GM23338 (cell line): ENCODE results near the gene TM4SF5. TPM values are rescaled to one million over a fixed set of nuclear protein-coding genes. Genes with fewer than 3 reads are reported as not detected.
A peak's percentile ranks its signal among the peaks of the same experiment; 100 is the strongest.

Experiments
- ATAC-seq: fragments of 200-7000 bp; cut with Tn5 transposase; 3 replicates; pipeline ENCODE4 v1.9.1; 2020
- DNase-seq: peaks from one replicate; pipeline ENCODE4 v3.0.0-alpha.2; 2015; ENCODE audit warnings: low spot score
- H2AFZ ChIP-seq: fragments of 200-600 bp; sonication (generic); 2 replicates; pipeline ENCODE4 v1.8.0; 2016; ENCODE audit warnings: antibody characterized with exemption, mild to moderate bottlenecking, moderate library complexity
- H3F3A ChIP-seq: fragments of 200-600 bp; sonication (generic); replicated peaks from 2 replicates; pipeline ENCODE4 v1.8.0; 2017; ENCODE audit warnings: antibody characterized with exemption, mixed run types, low read depth
- H3K27ac ChIP-seq: fragments of 200-600 bp; sonication (generic); 2 replicates; pipeline ENCODE4 v1.6.1; 2016; ENCODE audit warnings: low read depth
- H3K27me3 ChIP-seq: fragments of 200-600 bp; sonication (generic); 2 replicates; pipeline ENCODE4 v1.8.0; 2016; ENCODE audit warnings: mild to moderate bottlenecking, mixed run types, moderate library complexity; ENCODE audit not compliant: insufficient read depth
- H3K36me3 ChIP-seq: fragments of 200-600 bp; sonication (generic); 2 replicates; pipeline ENCODE4 v1.8.0; 2016; ENCODE audit warnings: mild to moderate bottlenecking; ENCODE audit not compliant: insufficient read depth
- H3K4me1 ChIP-seq: fragments of 200-600 bp; sonication (generic); 2 replicates; pipeline ENCODE4 v1.8.0; 2016; ENCODE audit warnings: mild to moderate bottlenecking, moderate library complexity; ENCODE audit not compliant: insufficient read depth
- H3K4me2 ChIP-seq: fragments of 200-600 bp; sonication (generic); 2 replicates; pipeline ENCODE4 v1.7.1; 2017; ENCODE audit warnings: mixed run types
- H3K4me3 ChIP-seq: fragments of 200-600 bp; sonication (generic); 2 replicates; pipeline ENCODE4 v1.6.1; 2016; ENCODE audit warnings: mixed run types
- H3K79me2 ChIP-seq: fragments of 200-600 bp; sonication (generic); replicated peaks from 2 replicates; pipeline ENCODE4 v1.8.0; 2017; ENCODE audit warnings: mild to moderate bottlenecking; ENCODE audit not compliant: insufficient read depth
- H3K9me2 ChIP-seq: fragments of 200-600 bp; sonication (generic); 2 replicates; pipeline ENCODE4 v1.8.0; 2017; ENCODE audit not compliant: insufficient read depth
- H4K20me1 ChIP-seq: fragments of 200-600 bp; sonication (generic); replicated peaks from 2 replicates; pipeline ENCODE4 v1.8.0; 2017; ENCODE audit warnings: mild to moderate bottlenecking; ENCODE audit not compliant: insufficient read depth
- H3K27ac Mint-ChIP-seq: 2 replicates; pipeline ENCODE4 v1.8.0; 2020; ENCODE audit warnings: inconsistent platforms, mild to moderate bottlenecking, moderate library complexity, mixed read lengths
- H3K27me3 Mint-ChIP-seq: 3 replicates; pipeline ENCODE4 v1.8.0; 2022; ENCODE audit warnings: low read depth, mild to moderate bottlenecking, moderate library complexity, mixed read lengths, inconsistent platforms; ENCODE audit not compliant: insufficient read depth, poor library complexity
- H3K36me3 Mint-ChIP-seq: 3 replicates; pipeline ENCODE4 v1.8.0; 2021; ENCODE audit warnings: low read depth, mild to moderate bottlenecking, inconsistent platforms, moderate library complexity, mixed read lengths
- H3K4me1 Mint-ChIP-seq: 3 replicates; pipeline ENCODE4 v1.8.0; 2020; ENCODE audit warnings: mild to moderate bottlenecking, inconsistent platforms, mixed read lengths
- H3K4me3 Mint-ChIP-seq: 3 replicates; pipeline ENCODE4 v1.8.0; 2021; ENCODE audit warnings: moderate library complexity, mild to moderate bottlenecking, inconsistent platforms, mixed read lengths
- H3K9me3 Mint-ChIP-seq: 3 replicates; pipeline ENCODE4 v1.8.0; 2020; ENCODE audit warnings: moderate library complexity, mild to moderate bottlenecking, inconsistent platforms, mixed read lengths
- CREB1 ChIP-seq: fragments of 250-450 bp; sonication (Bioruptor Pico); IDR thresholded peaks from 2 replicates; pipeline ENCODE4 v1.5.0; 2020; ENCODE audit warnings: low read depth, mild to moderate bottlenecking, moderate library complexity
- CTCF ChIP-seq, 2 experiments: fragments of 200-600 bp in 1 of 2; sonication (generic) in 1 of 2; conservative IDR thresholded peaks; 2 replicates each; pipeline versions ENCODE4 v1.5.1 to v1.6.1; 2016 to 2017; ENCODE audit warnings: antibody characterized with exemption in 2 of 2, low read depth in 2 of 2, mild to moderate bottlenecking in 2 of 2, moderate library complexity in 1 of 2
- ETS1 ChIP-seq: IDR thresholded peaks from 2 replicates; pipeline ENCODE4 v1.6.1; 2016; ENCODE audit warnings: antibody characterized with exemption
- POLR2AphosphoS5 ChIP-seq: IDR thresholded peaks from 2 replicates; pipeline ENCODE4 v1.6.1; 2016; ENCODE audit warnings: antibody characterized with exemption, low read depth
- REST ChIP-seq: IDR thresholded peaks from one replicate; pipeline ENCODE4 v1.6.1; 2018; ENCODE audit warnings: antibody characterized with exemption; ENCODE audit not compliant: unreplicated experiment
- STAT1 ChIP-seq: IDR thresholded peaks from one replicate; pipeline ENCODE4 v1.6.1; 2016; ENCODE audit warnings: antibody characterized with exemption; ENCODE audit not compliant: unreplicated experiment
- ZNF114 ChIP-seq: fragments of 250-450 bp; sonication (Bioruptor Pico); IDR thresholded peaks from 2 replicates; pipeline ENCODE4 v1.5.0; 2020; ENCODE audit warnings: mild to moderate bottlenecking, moderate library complexity
- ZNF462 ChIP-seq: fragments of 250-450 bp; sonication (Bioruptor Pico); IDR thresholded peaks from 2 replicates; pipeline ENCODE4 v1.5.0; 2020; ENCODE audit warnings: mild to moderate bottlenecking, moderate library complexity
- polyA plus RNA-seq: library from polyadenylated mRNA; unstranded; fragments of >200 nt; fragmentation: Nextera tagmentation; extraction: Ambion mirVana; gene quantifications from 2 replicates; pipeline ENCODE4 v1.2.1, GENCODE V29; 2016
- total RNA-seq: library from RNA; depleted of rRNA; stranded (reverse); fragments of >200 nt; shearing (Covaris generic); gene quantifications from 2 replicates; pipeline ENCODE4 v1.2.3, GENCODE V29; 2014

The TM4SF5 gene
- total and polyA plus RNA-seq, 2 experiments from 2014 or later: not detected

- TF ChIP-seq STAT1: no peak
- TF ChIP-seq ETS1: no peak
- TF ChIP-seq CTCF (conservative IDR thresholded peaks at IDR 0.05; ENCODE audit: low read depth in 2 of 2): no peak
- no peak for TF ChIP-seq CREB1 (CRISPR knock-in tag)
- no peak for TF ChIP-seq ZNF462 (CRISPR knock-in tag)
- no peak for TF ChIP-seq ZNF114 (CRISPR knock-in tag)
- no peak for TF ChIP-seq POLR2AphosphoS5
- TF ChIP-seq REST: no peak
- H3K36me3 Mint-ChIP-seq: peaks cover 19% of the 10 kb centered on the region
- DNase-seq (peak; percentile 70), ATAC-seq (no peak)
- 0 out of 2 replicates have a peak overlapping the region, but pooled peaks have one; percentile 39 for H3K27ac Mint-ChIP-seq
- peaks cover 10% of the 10 kb centered on the region; the same call in 1 of the 2 replicates for H3K36me3 ChIP-seq
- no peaks in the 10 kb centered on the region for H3F3A ChIP-seq
- peaks cover 6% of the 10 kb centered on the region for H3K4me1 ChIP-seq
- 0 out of 2 replicates have a peak overlapping the region, but pooled peaks have one; percentile 44 for H2AFZ ChIP-seq
- H3K4me1 Mint-ChIP-seq: peaks cover 8% of the 10 kb centered on the region; the same call in 2 of the 3 replicates
- H3K79me2 ChIP-seq: no peaks in the 10 kb centered on the region
- no peaks in the 10 kb centered on the region; the same call in 1 of the 2 replicates for H4K20me1 ChIP-seq
- H3K9me3 Mint-ChIP-seq: peaks cover 3% of the 10 kb centered on the region; the same call in 2 of the 3 replicates
- H3K27ac ChIP-seq: 0 out of 2 replicates have a peak overlapping the region, but pooled peaks have one; percentile 6
- H3K27me3 Mint-ChIP-seq: peaks cover 22% of the 10 kb centered on the region
- H3K4me2 ChIP-seq: peak overlapping the region; percentile 80
- H3K4me3 ChIP-seq: peak overlapping the region; percentile 77
- H3K27me3 ChIP-seq: no peaks in the 10 kb centered on the region
- H3K4me3 Mint-ChIP-seq: peak overlapping the region; percentile 75
- no peaks in the 10 kb centered on the region for H3K9me2 ChIP-seq
Measured at GRCh38 chr17:4806456-4806776, 34.7 kb downstream of the TM4SF5 start.
